Mononuclear cell (primary cell): Measurements from ENCODE around the gene HEG1. TPM values are rescaled to one million over a fixed set of nuclear protein-coding genes. Genes with fewer than 3 reads are reported as not detected.

Experiments used
- H3K27me3 ChIP-seq: 2 replicates; pipeline ENCODE4 v1.6.0; 2011; ENCODE audit warnings: low read length, control low read depth; ENCODE audit not compliant: insufficient read depth
- H3K4me1 ChIP-seq: 2 replicates; pipeline ENCODE4 v1.5.1; 2011; ENCODE audit warnings: mild to moderate bottlenecking, low read length, control low read depth; ENCODE audit not compliant: insufficient read depth
- H3K4me3 ChIP-seq: 2 replicates; pipeline ENCODE4 v1.5.1; 2011; ENCODE audit warnings: mild to moderate bottlenecking, low read length, moderate library complexity
- H3K9me3 ChIP-seq: 2 replicates; pipeline ENCODE4 v1.5.1; 2011; ENCODE audit warnings: low read depth, mild to moderate bottlenecking, control low read depth, low read length
- total RNA-seq: library from RNA; depleted of rRNA; stranded (reverse); fragments of >200 nt; gene quantifications from one replicate; pipeline ENCODE4 v1.2.3, GENCODE V29; 2012

The HEG1 gene
- total RNA-seq, 1 donor, result 11.0 TPM

- Histone ChIP-seq H3K4me3 (no peak overlapping the region), H3K9me3 (no peaks in the 10 kb centered on the region)
Observed at GRCh38 chr3:125076464-125076863, 20.7 kb upstream of the HEG1 start.

GRCh38 chr3:125075738-125076137 is 19.9 kb upstream of the HEG1 start:
- Histone ChIP-seq H3K27me3 (no peaks in the 10 kb centered on the region), H3K4me3 (no peak overlapping the region), H3K4me1 (peaks cover 11% of the 10 kb centered on the region), H3K9me3 (no peaks in the 10 kb centered on the region)

More at GRCh38 chr3:125076464-125076863, 20.7 kb upstream of the HEG1 start:
- Histone ChIP-seq H3K27me3 (no peaks in the 10 kb centered on the region), H3K4me1 (peaks cover 11% of the 10 kb centered on the region)

- Histone ChIP-seq H3K4me1 (peaks cover 14% of the 10 kb centered on the region), H3K4me3 (no peak overlapping the region), H3K27me3 (no peaks in the 10 kb centered on the region), H3K9me3 (no peaks in the 10 kb centered on the region)
Observed at GRCh38 chr3:125073390-125073905, 17.7 kb upstream of the HEG1 start.

GRCh38 chr3:125072749-125073389 is 17.1 kb upstream of the HEG1 start:
- Histone ChIP-seq H3K27me3 (no peaks in the 10 kb centered on the region), H3K4me3 (no peak overlapping the region), H3K4me1 (peaks cover 14% of the 10 kb centered on the region), H3K9me3 (no peaks in the 10 kb centered on the region)

GRCh38 chr3:125072301-125072700 is 16.5 kb upstream of the HEG1 start:
- H3K4me3 ChIP-seq, result no peak overlapping the region
- H3K9me3 ChIP-seq, result no peaks in the 10 kb centered on the region
- peaks cover 14% of the 10 kb centered on the region for H3K4me1 ChIP-seq
- no peaks in the 10 kb centered on the region for H3K27me3 ChIP-seq

GRCh38 chr3:125069968-125070745 is 14.4 kb upstream of the HEG1 start:
- Histone ChIP-seq H3K9me3 (no peaks in the 10 kb centered on the region), H3K4me1 (peaks cover 14% of the 10 kb centered on the region), H3K4me3 (no peak overlapping the region), H3K27me3 (no peaks in the 10 kb centered on the region)

GRCh38 chr3:125069452-125069851 is 13.7 kb upstream of the HEG1 start:
- Histone ChIP-seq H3K4me1 (peaks cover 14% of the 10 kb centered on the region), H3K27me3 (no peaks in the 10 kb centered on the region), H3K9me3 (no peaks in the 10 kb centered on the region), H3K4me3 (no peak overlapping the region)

- peaks cover 14% of the 10 kb centered on the region for H3K4me1 ChIP-seq
- H3K4me3 ChIP-seq, result no peak overlapping the region
- H3K27me3 ChIP-seq, result no peaks in the 10 kb centered on the region
- H3K9me3 ChIP-seq, result no peaks in the 10 kb centered on the region
Observed at GRCh38 chr3:125068265-125068664, 12.5 kb upstream of the HEG1 start.

- H3K27me3 ChIP-seq, result peaks cover 3% of the 10 kb centered on the region
- no peak overlapping the region for H3K4me3 ChIP-seq
- peaks cover 14% of the 10 kb centered on the region for H3K4me1 ChIP-seq
- no peaks in the 10 kb centered on the region for H3K9me3 ChIP-seq
Observed at GRCh38 chr3:125067225-125067624, 11.4 kb upstream of the HEG1 start.

- Histone ChIP-seq H3K9me3 (no peaks in the 10 kb centered on the region), H3K4me3 (no peak overlapping the region), H3K4me1 (no peaks in the 10 kb centered on the region), H3K27me3 (peaks cover 7% of the 10 kb centered on the region)
Observed at GRCh38 chr3:125062904-125063618, 7.3 kb upstream of the HEG1 start.

GRCh38 chr3:125061646-125062045 is 5.8 kb upstream of the HEG1 start:
- Histone ChIP-seq H3K27me3 (peaks cover 9% of the 10 kb centered on the region), H3K4me1 (no peaks in the 10 kb centered on the region), H3K4me3 (no peak overlapping the region), H3K9me3 (no peaks in the 10 kb centered on the region)

GRCh38 chr3:125061170-125061569 is 5.4 kb upstream of the HEG1 start:
- Histone ChIP-seq H3K4me1 (peaks cover 5% of the 10 kb centered on the region), H3K4me3 (no peak overlapping the region), H3K9me3 (no peaks in the 10 kb centered on the region), H3K27me3 (peaks cover 9% of the 10 kb centered on the region)

- Histone ChIP-seq H3K4me3 (no peak overlapping the region), H3K4me1 (peaks cover 9% of the 10 kb centered on the region), H3K9me3 (no peaks in the 10 kb centered on the region), H3K27me3 (peaks cover 9% of the 10 kb centered on the region)
Observed at GRCh38 chr3:125059488-125060245, 3.9 kb upstream of the HEG1 start.

GRCh38 chr3:125058959-125059358 is 3.2 kb upstream of the HEG1 start:
- H3K27me3 ChIP-seq, result peaks cover 9% of the 10 kb centered on the region
- H3K4me3 ChIP-seq, result no peak overlapping the region
- H3K9me3 ChIP-seq, result no peaks in the 10 kb centered on the region
- H3K4me1 ChIP-seq, result peaks cover 16% of the 10 kb centered on the region
